Ectodermal cell (in vitro differentiated cells): ENCODE results near the gene PYGO2.

Experiments
- H3K27ac ChIP-seq: 2 replicates; pipeline ENCODE4 v1.7.0; 2013; ENCODE audit warnings: mild to moderate bottlenecking, low read depth, low read length; ENCODE audit not compliant: insufficient read depth, poor library complexity, severe bottlenecking
- H3K27me3 ChIP-seq: 2 replicates; pipeline ENCODE4 v1.7.0; 2013; ENCODE audit warnings: mild to moderate bottlenecking, low read length; ENCODE audit not compliant: insufficient read depth, control insufficient read depth, poor library complexity, severe bottlenecking
- H3K36me3 ChIP-seq: one replicate; pipeline ENCODE4 v1.7.0; 2013; ENCODE audit warnings: low read length; ENCODE audit not compliant: control insufficient read depth, insufficient read depth
- H3K4me1 ChIP-seq: one replicate; pipeline ENCODE4 v1.7.0; 2013; ENCODE audit warnings: low read length; ENCODE audit not compliant: control insufficient read depth, insufficient read depth
- H3K4me3 ChIP-seq: 2 replicates; pipeline ENCODE4 v1.7.0; 2013; ENCODE audit warnings: low read depth, low read length, control low read depth; ENCODE audit not compliant: insufficient read depth
- H3K9me3 ChIP-seq: 2 replicates; pipeline ENCODE4 v1.7.0; 2013; ENCODE audit warnings: mild to moderate bottlenecking, low read length, moderate library complexity; ENCODE audit not compliant: control insufficient read depth
- WGBS, 2 experiments: methylation state at CpG; one replicate each; pipeline ENCODE4 v1.1.7; 2013; ENCODE audit warnings: missing lambda C conversion rate in 2 of 2; 5-methylcytosine and 5-hydroxymethylcytosine counted together

Gene PYGO2

DNA sequence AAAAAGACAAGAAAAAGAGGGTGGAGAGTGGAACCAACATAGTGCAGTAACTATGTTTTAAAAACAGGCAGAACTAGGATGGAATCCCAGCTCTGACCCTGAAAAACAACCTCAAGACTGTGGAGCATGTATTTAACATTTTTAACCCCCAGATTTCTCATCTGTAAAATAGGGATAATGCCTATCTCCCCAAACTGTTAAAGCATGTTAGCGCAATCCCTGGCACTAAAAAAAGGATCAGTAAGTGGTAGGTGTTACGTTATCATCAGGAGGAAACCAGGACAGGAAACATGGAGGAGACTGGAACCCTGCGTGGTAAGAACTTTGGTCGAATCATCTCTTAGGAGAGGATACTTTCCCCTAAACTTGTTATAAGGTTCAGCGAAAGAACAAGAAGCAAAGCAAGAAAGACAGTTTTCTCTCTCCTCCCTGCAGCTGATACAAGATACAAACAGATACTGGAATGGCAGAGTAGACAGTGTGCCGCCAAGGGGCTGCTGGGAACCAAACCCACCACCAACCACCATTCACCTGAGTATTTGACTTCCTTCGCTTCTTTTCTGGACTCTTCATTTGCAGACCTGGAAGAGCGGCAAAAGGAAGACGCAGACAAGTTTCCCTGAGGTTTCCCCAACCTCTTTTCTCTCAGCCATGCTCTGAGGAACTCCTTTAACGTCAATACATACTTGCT lies 991 bp downstream of the PYGO2 start:
- H3K27ac ChIP-seq: no peak overlapping the region
- peak overlapping the region; percentile 86 for H3K4me3 ChIP-seq
- no peaks in the 10 kb centered on the region for H3K27me3 ChIP-seq
- 73 to 85% methylated on average over 9 to 10 of the region's 10 CpGs for WGBS, 2 experiments
- no peaks in the 10 kb centered on the region for H3K9me3 ChIP-seq
- H3K36me3 ChIP-seq: peaks cover 21% of the 10 kb centered on the region
- peaks cover 33% of the 10 kb centered on the region for H3K4me1 ChIP-seq

- H3K27ac ChIP-seq: no peak overlapping the region
- no peak overlapping the region for H3K4me3 ChIP-seq
- peaks cover 41% of the 10 kb centered on the region for H3K4me1 ChIP-seq
- 96 to 97% methylated on average over 7 of the region's 7 CpGs for WGBS, 2 experiments
- H3K9me3 ChIP-seq: no peaks in the 10 kb centered on the region
- peaks cover 21% of the 10 kb centered on the region for H3K36me3 ChIP-seq
- H3K27me3 ChIP-seq: no peaks in the 10 kb centered on the region
Measured at GRCh38 chr1:154959426-154959780, 2.2 kb downstream of the PYGO2 start.

- H3K27me3 ChIP-seq: no peaks in the 10 kb centered on the region
- H3K27ac ChIP-seq: no peak overlapping the region
- 95 to 97% methylated on average over 16 of the region's 16 CpGs for WGBS, 2 experiments
- H3K36me3 ChIP-seq: peaks cover 18% of the 10 kb centered on the region
- no peak overlapping the region for H3K4me3 ChIP-seq
- H3K9me3 ChIP-seq: no peaks in the 10 kb centered on the region
- peaks cover 46% of the 10 kb centered on the region for H3K4me1 ChIP-seq
Measured at GRCh38 chr1:154958681-154959425, 2.7 kb downstream of the PYGO2 start.

DNA sequence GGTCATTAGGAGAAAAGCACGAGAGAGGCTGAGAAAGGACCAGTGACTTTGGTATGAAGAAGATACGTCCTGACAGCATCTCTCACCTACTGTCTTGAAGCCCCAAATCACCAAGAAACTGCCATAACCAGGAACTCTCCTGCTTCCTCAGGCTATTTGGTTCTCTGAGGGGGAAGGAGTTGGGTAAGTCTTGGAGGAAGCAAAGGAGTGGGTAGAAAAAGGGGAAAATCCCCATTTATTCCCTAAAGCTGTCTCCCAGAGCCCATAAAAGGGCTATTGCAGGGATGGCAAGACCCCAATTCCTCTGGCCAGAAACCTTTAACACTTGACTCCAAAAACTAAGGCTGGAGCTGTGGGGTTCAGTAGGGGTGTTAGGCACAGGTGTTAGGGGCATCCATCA lies 3.5 kb downstream of the PYGO2 start:
- H3K9me3 ChIP-seq: no peaks in the 10 kb centered on the region
- WGBS, 2 experiments: 88 to 94% methylated on average over 2 of the region's 2 CpGs
- no peaks in the 10 kb centered on the region for H3K27me3 ChIP-seq
- H3K4me3 ChIP-seq: no peak overlapping the region
- H3K36me3 ChIP-seq: peaks cover 17% of the 10 kb centered on the region
- H3K27ac ChIP-seq: no peak overlapping the region
- peaks cover 53% of the 10 kb centered on the region for H3K4me1 ChIP-seq

GRCh38 chr1:154957091-154957657 lies 4.4 kb downstream of the PYGO2 start:
- H3K4me1 ChIP-seq: peaks cover 54% of the 10 kb centered on the region
- peaks cover 17% of the 10 kb centered on the region for H3K36me3 ChIP-seq
- peak overlapping the region; percentile 99 for H3K27ac ChIP-seq
- H3K9me3 ChIP-seq: no peaks in the 10 kb centered on the region
- 45 to 48% methylated on average over 9 of the region's 9 CpGs for WGBS, 2 experiments
- H3K4me3 ChIP-seq: peak overlapping the region; percentile 2
- H3K27me3 ChIP-seq: no peaks in the 10 kb centered on the region

- 7% methylated on average over 6 of the region's 6 CpGs for WGBS, 2 experiments
- Histone ChIP-seq H3K27ac (peak overlapping the region; percentile 99), H3K4me1 (peaks cover 54% of the 10 kb centered on the region), H3K27me3 (no peaks in the 10 kb centered on the region), H3K36me3 (peaks cover 17% of the 10 kb centered on the region), H3K9me3 (no peaks in the 10 kb centered on the region), H3K4me3 (peak overlapping the region; percentile 51)
Measured at GRCh38 chr1:154956544-154956941, 5.0 kb downstream of the PYGO2 start.

- H3K36me3 ChIP-seq: peaks cover 21% of the 10 kb centered on the region
- 0% methylated on average over 18 of the region's 18 CpGs for WGBS, 2 experiments
- peak within 1 kb of the TSS; percentile 99 for H3K27ac ChIP-seq
- no peaks in the 10 kb centered on the region for H3K9me3 ChIP-seq
- H3K4me3 ChIP-seq: peak within 1 kb of the TSS; percentile 51
- peaks cover 54% of the 10 kb centered on the region for H3K4me1 ChIP-seq
- no peaks in the 10 kb centered on the region for H3K27me3 ChIP-seq
Measured at GRCh38 chr1:154955718-154956543, 5.7 kb downstream of the PYGO2 start, which contains the start of gene PBXIP1. PBXIP1 (minus strand) TSS chr1:154956099; CDS start chr1:154953721, 2,378 bp downstream.

DNA sequence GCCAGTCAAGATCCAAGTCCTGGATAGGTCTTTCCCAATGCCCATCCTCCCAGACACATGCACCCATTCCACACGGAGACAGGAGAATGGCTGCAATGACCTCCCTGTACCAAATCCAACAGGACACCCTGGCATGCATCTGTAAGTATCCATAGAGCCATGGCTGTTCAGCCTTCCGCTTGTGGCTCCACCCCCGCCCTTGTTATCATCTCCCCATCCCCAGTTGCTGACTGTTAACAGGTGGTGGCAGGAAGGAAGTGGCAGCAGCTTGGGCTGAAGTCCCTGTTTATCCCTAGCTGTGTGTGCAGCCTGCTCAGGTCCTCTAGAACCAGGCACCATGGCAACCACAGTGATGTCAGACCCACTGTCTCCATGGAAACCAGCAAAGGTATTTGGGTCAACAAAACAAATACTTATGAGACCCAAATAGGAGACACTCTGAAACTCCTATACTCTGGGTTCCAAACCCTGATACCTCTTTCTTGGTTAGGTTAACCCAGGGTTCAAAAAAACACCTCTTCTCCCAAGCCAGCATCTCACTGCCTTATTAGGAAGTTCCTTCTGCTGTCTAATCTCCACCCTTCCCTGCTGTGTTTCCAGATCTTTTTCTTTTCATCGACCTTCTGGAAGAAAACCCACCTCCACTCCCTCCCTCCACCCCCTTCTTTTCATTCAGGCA lies 6.4 kb downstream of the PYGO2 start:
- no peaks in the 10 kb centered on the region for H3K27me3 ChIP-seq
- H3K27ac ChIP-seq: peak overlapping the region; percentile 99
- H3K9me3 ChIP-seq: no peaks in the 10 kb centered on the region
- 28 to 30% methylated on average over 4 of the region's 4 CpGs for WGBS, 2 experiments
- H3K4me1 ChIP-seq: peaks cover 49% of the 10 kb centered on the region
- peak overlapping the region; percentile 51 for H3K4me3 ChIP-seq
- H3K36me3 ChIP-seq: peaks cover 27% of the 10 kb centered on the region

- peak overlapping the region; percentile 99 for H3K27ac ChIP-seq
- peak overlapping the region; percentile 51 for H3K4me3 ChIP-seq
- 63 to 79% methylated on average over 3 of the region's 3 CpGs for whole genome bisulfite sequencing, 2 experiments
Measured at GRCh38 chr1:154954541-154954940, 7.0 kb downstream of the PYGO2 start.

More at GRCh38 chr1:154954541-154954940, 7.0 kb downstream of the PYGO2 start:
- Histone ChIP-seq H3K9me3 (no peaks in the 10 kb centered on the region), H3K27me3 (no peaks in the 10 kb centered on the region), H3K36me3 (peaks cover 25% of the 10 kb centered on the region), H3K4me1 (peaks cover 49% of the 10 kb centered on the region)
